Urinary bladder (tissue), 4 donors: ENCODE results near the gene RCCD1. TPM values are rescaled to one million over a fixed set of nuclear protein-coding genes. Genes with fewer than 3 reads are reported as not detected.
"Not testable (repeated sequence)": the region's sequence is repeated elsewhere in the genome, so short reads cannot be mapped to it uniquely, and the experiment has no call there.

Source experiments
- DNase-seq: peaks from one replicate; pipeline ENCODE4 v3.0.0-alpha.2; 2015; ENCODE audit errors: extremely low spot score
- H3K27ac ChIP-seq: one replicate; pipeline ENCODE4 v1.5.1; 2013; ENCODE audit warnings: low read depth, mild to moderate bottlenecking, moderate library complexity
- H3K36me3 ChIP-seq: one replicate; pipeline ENCODE4 v1.6.1; 2013; ENCODE audit warnings: mild to moderate bottlenecking, moderate library complexity; ENCODE audit not compliant: insufficient read depth
- H3K4me1 ChIP-seq: one replicate; pipeline ENCODE4 v1.6.1; 2013; ENCODE audit warnings: mild to moderate bottlenecking, moderate library complexity; ENCODE audit not compliant: insufficient read depth
- H3K4me3 ChIP-seq: one replicate; pipeline ENCODE4 v1.5.1; 2013; ENCODE audit warnings: low read depth, low read length
- WGBS: extraction: QIAGEN DNeasy Blood & Tissue Kit; methylation state at CpG from one replicate; pipeline ENCODE4 v1.1.7; 2013; 5-methylcytosine and 5-hydroxymethylcytosine counted together
- polyA plus RNA-seq: library from polyadenylated mRNA; stranded (reverse); fragments of 200-250 nt; gene quantifications from one replicate; pipeline ENCODE4 v1.2.3, GENCODE V29; 2013
- total RNA-seq: library from RNA; depleted of rRNA; stranded (reverse); fragments of >200 nt; gene quantifications from one replicate; pipeline ENCODE4 v1.2.3, GENCODE V29; 2014
- donor health status: healthy with polysubstance abuse.
- donor health status: healthy.

RCCD1 gene, protein sequence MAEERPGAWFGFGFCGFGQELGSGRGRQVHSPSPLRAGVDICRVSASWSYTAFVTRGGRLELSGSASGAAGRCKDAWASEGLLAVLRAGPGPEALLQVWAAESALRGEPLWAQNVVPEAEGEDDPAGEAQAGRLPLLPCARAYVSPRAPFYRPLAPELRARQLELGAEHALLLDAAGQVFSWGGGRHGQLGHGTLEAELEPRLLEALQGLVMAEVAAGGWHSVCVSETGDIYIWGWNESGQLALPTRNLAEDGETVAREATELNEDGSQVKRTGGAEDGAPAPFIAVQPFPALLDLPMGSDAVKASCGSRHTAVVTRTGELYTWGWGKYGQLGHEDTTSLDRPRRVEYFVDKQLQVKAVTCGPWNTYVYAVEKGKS
- total RNA-seq (7.5 TPM), polyA plus RNA-seq (10.3 TPM)

DNA sequence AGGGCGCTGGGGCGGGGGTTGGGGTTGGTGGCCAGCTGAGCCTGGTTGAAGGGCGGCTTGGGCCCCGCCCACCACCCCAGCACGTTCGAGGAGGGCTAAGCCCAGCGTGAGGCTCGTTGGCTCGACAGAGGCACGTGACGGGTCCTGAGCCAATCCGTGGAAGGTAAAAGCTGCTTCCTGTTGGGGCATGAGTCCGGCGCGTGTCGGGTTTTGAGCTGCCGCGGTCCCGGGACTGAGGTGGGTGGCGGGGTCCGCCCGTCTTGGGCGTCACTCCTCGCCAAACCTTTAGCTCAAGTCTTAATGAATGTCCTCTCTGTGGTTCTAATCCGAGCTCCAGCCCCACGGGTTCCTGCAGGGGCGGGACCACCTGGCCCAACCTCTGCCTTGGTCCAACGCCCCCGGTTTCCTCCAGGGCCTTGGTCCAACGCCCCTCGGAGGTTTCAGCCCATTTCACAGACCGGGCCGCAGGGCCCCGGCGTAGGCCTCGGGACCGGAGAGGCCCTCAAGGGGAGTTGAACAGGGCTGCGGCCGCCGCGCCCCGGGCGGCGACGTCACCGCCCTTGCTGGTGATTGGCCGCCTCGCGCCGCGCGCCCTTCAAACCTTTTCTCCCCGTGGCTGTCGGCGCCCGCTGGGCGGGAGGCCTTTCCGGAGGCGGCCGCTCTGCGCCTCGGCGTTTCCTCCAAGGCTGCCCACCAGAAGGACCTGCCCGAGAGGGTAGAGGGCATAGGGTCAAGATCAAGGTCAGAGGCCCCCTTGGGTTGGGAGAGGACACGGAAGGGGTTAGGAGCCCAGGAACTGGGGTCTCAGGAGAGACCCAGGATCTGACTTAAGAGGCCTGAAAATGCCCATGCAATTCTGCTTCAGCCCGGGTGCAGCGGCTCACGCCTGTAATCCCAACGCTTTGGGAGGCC is at the start of gene RCCD1:
Gene RCCD1 (plus strand): TSS at position 173 of the 912 bp plus-strand sequence. CDS start 1,851 bp downstream, outside the sequence.
- peak within 1 kb of the TSS; percentile 55 for H3K4me3 ChIP-seq
- H3K36me3 ChIP-seq, result no peaks in the 10 kb centered on the region
- DNase-seq, result peak; percentile 89
- WGBS, result 2% methylated on average over 69 of the region's 69 CpGs
- H3K27ac ChIP-seq, result peak within 1 kb of the TSS; percentile 88
- H3K4me1 ChIP-seq, result no peaks in the 10 kb centered on the region

DNA sequence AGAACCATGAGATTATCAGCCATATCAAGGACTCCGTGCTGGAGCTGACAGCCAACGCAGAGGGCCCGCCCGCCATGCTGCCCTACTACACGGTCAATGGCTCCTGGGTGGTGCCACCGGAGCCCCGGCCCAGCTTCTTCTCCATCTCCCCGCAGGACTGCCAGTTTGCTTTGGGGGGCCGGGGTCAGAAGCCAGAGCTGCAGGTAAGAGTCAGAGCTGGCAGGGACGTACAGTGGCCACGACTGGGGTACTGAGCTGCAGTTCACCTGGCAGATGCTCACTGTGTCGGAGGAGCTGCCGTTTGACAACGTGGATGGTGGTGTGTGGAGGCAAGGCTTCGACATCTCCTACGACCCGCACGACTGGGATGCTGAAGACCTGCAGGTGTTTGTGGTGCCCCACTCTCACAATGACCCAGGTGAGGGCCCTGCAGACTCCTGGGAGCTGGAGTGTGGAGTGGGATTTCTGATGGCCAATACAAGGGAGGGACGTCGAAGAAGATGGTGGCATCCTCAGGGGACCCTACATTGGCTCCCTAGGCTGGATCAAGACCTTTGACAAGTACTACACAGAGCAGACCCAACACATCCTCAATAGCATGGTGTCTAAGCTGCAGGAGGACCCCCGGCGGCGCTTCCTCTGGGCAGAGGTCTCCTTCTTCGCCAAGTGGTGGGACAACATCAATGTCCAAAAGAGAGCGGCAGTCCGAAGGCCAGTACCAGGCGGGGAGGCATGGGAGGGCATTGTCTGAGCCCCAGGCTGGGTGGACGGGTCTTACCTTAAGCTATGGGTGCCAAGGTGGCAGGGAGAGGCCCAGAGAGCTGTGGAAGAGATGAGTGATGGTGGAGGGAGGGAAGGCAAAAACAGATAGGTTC is 49.1 kb upstream of the RCCD1 start:
- H3K4me1 ChIP-seq, result no peaks in the 10 kb centered on the region
- WGBS, result 93% methylated on average over 28 of the region's 28 CpGs
- DNase-seq, result no peak
- H3K4me3 ChIP-seq, result no peak overlapping the region
- no peak overlapping the region for H3K27ac ChIP-seq
- H3K36me3 ChIP-seq, result peaks cover 3% of the 10 kb centered on the region

DNA sequence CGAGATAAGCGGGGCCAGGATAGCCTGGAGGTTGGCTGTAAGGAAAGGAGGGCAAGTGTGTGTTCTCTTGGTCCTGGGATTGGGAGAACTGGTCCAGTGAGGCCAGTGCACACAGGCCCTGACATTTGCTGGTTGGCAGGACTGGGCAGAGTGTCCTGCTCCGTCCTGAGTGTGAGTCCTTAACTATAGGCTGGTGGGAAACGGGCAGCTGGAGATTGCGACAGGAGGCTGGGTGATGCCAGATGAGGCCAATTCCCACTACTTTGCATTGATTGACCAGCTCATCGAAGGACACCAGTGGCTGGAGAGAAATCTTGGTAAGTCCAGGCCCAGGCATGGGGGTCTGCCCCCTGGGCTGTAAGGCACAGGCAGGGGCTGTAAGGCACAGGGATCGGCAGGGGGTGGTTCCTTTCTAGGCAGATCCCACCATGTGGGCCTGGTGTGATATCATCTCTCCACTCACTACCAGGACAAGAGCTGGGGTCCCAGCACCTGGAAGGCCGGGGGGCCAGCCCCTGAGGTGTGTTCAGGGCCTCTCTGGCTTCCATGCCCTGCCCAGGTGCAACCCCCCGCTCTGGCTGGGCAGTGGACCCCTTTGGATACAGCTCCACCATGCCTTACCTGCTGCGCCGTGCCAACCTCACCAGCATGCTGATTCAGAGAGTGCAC is 48.4 kb upstream of the RCCD1 start:
- no peak overlapping the region for H3K27ac ChIP-seq
- H3K36me3 ChIP-seq, result peaks cover 3% of the 10 kb centered on the region
- 96% methylated on average over 11 of the region's 11 CpGs for WGBS
- no peaks in the 10 kb centered on the region for H3K4me1 ChIP-seq
- H3K4me3 ChIP-seq, result no peak overlapping the region
- no peak for DNase-seq

DNA sequence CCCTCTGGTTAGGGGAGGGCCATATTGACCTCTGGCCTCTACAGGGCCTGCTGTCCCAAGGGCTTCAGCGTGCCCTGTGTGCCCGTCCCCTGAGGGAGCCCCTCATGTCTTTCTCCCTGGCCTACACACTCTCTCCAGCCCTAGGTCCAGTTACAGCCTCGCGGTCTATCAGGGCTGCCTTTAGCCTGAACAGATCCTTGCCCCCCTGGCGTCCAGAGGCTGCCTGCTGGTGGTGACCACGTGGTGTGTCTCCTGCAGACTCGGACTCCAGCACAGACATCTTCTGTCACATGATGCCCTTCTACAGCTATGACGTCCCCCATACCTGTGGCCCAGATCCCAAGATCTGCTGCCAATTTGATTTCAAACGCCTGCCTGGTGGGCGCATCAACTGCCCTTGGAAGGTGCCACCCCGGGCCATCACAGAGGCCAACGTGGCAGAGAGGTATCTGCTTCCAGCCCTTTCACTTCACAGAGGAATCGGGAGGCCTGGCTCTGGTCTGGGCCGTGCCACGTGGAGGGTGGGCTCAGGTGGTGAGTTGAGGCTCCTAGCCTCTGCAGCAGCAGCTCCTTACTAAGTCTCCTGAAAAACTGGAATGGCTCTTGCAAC is 47.5 kb upstream of the RCCD1 start:
- Histone ChIP-seq H3K27ac (no peak overlapping the region), H3K4me1 (no peaks in the 10 kb centered on the region), H3K36me3 (peaks cover 6% of the 10 kb centered on the region)

DNA sequence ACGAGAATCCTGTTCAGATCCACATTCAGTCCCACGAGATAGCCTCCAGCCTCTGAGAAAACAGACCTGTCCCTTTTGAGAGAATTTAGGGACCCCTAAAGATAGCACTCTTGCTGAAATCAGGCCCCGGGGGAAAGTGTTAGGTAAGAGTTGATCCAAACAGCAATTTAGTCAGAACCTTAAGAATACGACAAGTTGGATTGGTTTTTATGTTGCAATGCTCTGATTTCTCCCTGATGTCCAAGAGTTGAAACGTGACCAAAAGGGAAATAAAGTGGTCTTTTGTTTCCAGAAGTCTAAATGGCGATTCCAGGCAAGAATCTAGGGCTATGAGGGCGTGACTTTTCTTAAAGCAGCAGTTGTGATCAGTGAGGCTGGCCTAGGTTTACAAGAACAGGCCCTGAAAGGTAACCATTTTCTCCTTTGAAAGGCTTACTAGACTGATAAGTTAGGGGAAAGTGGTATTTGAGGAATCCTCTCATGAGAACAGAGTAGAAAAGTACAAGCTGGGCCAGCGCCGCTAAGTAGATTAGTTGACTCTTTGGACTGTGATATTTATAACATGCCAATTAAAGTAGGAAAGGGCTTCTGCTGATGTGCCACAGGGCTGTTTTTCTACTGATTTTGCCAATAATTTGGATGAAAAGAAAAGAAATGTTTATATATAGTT is 46.7 kb upstream of the RCCD1 start:
- peaks cover 9% of the 10 kb centered on the region for H3K36me3 ChIP-seq

More for the DNA sequence above, 47.5 kb upstream of the RCCD1 start:
- DNase-seq, result no peak
- 79% methylated on average over 15 of the region's 15 CpGs for WGBS
- no peak overlapping the region for H3K4me3 ChIP-seq

DNA sequence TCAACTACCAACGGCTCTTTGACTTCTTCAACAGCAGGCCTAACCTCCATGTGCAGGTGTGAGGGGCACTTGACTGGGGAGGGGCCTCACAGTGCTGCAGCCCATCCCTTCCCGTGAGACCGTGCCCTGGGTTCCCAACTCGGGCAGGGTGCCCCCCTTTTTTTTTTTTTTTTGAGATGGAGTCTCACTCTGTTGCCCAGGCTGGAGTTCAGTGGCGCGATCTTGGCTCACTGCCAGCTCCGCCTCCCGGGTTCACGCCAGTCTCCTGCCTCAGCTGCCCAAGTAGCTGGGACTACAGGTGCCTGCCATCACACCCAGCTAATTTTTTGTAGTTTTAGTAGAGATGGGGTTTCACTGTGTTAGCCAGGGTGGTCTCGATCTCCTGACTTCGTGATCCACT is 45.2 kb upstream of the RCCD1 start:
- WGBS, result 90% methylated on average over 11 of the region's 11 CpGs
- H3K27ac ChIP-seq, H3K4me3 ChIP-seq, DNase-seq, H3K4me1 ChIP-seq: not testable (repeated sequence)
- peaks cover 11% of the 10 kb centered on the region for H3K36me3 ChIP-seq

More for the DNA sequence above, 46.7 kb upstream of the RCCD1 start:
- H3K27ac ChIP-seq, result no peak overlapping the region
- no peaks in the 10 kb centered on the region for H3K4me1 ChIP-seq
- 83% methylated on average over 9 of the region's 9 CpGs for WGBS
- H3K4me3 ChIP-seq, result no peak overlapping the region
- DNase-seq, result no peak

DNA sequence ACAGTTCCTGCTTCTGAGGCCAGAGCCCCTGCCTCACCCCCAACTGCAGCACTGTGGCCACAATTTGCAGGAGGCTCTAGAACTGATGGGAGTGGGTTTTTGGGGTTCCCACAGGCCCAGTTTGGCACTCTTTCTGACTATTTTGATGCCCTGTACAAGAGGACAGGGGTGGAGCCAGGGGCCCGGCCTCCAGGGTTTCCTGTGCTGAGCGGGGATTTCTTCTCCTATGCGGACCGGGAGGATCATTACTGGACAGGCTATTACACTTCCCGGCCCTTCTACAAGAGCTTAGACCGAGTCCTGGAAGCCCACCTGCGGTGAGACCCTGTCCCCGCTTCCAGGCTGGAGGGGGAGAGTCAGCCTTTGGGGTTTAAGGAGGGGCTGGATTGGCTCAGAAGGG is 44.7 kb upstream of the RCCD1 start:
- WGBS, result 93% methylated on average over 8 of the region's 8 CpGs
- DNase-seq, result no peak
- Histone ChIP-seq H3K4me1 (no peaks in the 10 kb centered on the region), H3K36me3 (peaks cover 11% of the 10 kb centered on the region), H3K4me3 (no peak overlapping the region), H3K27ac (no peak overlapping the region)

DNA sequence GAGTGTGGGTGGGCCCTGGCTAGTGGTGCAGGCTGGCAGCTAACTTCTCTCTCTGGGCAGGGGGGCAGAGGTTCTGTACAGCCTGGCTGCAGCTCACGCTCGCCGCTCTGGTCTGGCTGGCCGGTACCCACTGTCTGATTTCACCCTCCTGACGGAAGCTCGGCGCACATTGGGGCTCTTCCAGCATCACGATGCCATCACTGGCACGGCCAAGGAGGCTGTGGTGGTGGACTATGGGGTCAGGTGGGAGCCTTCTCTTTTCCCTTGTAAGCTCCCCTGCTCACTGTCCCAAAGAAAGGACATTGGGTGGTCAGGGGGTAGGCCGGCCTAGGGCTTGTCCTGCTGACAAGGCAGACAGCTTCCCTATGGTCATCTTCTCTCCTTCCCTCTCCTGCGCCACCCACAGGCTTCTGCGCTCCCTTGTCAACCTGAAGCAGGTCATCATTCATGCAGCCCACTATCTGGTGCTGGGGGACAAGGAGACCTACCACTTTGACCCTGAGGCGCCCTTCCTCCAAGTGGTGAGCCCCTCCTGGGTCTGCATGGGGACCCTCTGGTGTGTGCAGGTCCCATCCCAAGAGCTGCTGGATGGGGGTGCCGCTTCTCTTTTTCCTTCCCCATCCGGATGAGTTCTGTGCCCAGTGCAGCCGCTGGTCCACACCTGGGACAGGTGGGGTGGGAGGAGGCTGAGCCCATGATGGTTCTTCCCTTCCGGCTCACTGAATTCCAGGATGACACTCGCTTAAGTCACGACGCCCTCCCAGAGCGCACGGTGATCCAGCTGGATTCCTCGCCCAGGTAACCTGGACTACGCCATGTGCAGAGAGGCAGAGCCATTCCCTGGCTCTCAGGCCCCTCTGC is 44.0 kb upstream of the RCCD1 start:
- 94% methylated on average over 24 of the region's 24 CpGs for WGBS
- H3K4me1 ChIP-seq, result no peaks in the 10 kb centered on the region
- no peak overlapping the region for H3K27ac ChIP-seq
- DNase-seq, result no peak
- no peak overlapping the region for H3K4me3 ChIP-seq
- H3K36me3 ChIP-seq, result peaks cover 11% of the 10 kb centered on the region

DNA sequence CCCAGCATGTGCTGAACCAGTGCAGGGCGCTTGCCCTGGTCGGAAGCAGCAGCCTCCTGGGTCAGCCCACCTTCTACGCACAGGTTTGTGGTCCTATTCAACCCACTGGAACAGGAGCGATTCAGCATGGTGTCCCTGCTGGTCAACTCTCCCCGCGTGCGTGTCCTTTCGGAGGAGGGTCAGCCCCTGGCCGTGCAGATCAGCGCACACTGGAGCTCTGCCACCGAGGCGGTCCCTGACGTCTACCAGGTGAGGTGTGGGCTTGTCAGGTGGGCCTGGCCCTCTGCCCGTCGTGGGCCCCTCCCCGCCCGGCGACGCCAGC is 43.4 kb upstream of the RCCD1 start:
- peaks cover 11% of the 10 kb centered on the region for H3K36me3 ChIP-seq
- WGBS, result 88% methylated on average over 19 of the region's 19 CpGs

DNA sequence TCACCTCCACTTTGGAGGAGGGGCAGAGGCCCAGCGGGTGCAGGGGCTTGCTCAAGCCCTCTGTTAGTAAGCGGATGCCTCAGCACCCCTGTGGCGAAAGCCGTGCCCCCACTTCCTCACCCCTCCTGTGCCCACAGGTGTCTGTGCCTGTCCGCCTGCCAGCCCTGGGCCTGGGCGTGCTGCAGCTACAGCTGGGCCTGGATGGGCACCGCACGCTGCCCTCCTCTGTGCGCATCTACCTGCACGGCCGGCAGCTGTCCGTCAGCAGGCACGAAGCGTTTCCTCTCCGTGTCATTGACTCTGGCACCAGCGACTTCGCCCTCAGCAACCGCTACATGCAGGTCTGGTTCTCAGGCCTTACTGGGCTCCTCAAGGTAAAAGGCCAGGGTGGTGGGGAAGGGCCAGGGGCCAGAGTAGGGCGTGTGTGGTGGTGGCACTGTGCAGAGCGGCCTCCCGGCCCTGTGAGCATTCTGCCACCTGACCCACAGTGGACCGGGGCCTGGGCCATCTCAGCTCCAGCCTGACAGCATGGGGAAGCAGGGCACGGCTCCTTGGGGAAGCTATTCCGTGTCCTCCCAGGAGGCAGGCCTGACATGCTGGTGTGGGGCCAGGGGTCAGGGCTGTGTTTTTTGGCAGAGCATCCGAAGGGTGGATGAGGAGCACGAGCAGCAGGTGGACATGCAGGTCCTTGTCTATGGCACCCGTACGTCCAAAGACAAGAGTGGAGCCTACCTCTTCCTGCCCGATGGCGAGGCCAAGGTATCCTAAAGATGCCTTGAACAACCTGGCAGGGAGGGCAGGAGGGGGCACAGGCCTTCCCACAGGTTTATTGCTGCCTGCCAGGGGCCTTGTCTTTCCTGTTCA is 42.5 kb upstream of the RCCD1 start:
- DNase-seq, result no peak
- Histone ChIP-seq H3K36me3 (peaks cover 11% of the 10 kb centered on the region), H3K4me1 (no peaks in the 10 kb centered on the region), H3K27ac (no peak overlapping the region), H3K4me3 (no peak overlapping the region)
- 95% methylated on average over 30 of the region's 30 CpGs for WGBS

More for the DNA sequence above, 43.4 kb upstream of the RCCD1 start:
- H3K4me1 ChIP-seq, result no peaks in the 10 kb centered on the region
- no peak overlapping the region for H3K4me3 ChIP-seq
- no peak for DNase-seq
- no peak overlapping the region for H3K27ac ChIP-seq

DNA sequence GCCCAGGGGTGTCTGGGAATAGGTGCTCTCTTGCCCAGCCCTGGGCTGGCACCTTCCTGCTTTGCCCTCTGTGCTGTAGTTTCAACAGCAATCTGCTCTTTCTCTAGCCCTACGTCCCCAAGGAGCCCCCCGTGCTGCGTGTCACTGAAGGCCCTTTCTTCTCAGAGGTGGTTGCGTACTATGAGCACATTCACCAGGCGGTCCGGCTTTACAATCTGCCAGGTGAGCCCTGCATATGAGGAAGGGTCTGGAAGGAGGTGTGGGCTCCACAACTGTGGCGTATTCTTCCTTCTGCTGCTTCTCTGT is 42.0 kb upstream of the RCCD1 start:
- Histone ChIP-seq H3K36me3 (peaks cover 11% of the 10 kb centered on the region), H3K4me1 (no peaks in the 10 kb centered on the region), H3K4me3 (no peak overlapping the region), H3K27ac (no peak overlapping the region)
- 95% methylated on average over 7 of the region's 7 CpGs for WGBS
- DNase-seq, result no peak
